RWPE1 (cell line): ENCODE measurements around the gene CCS.
A peak's percentile ranks its signal among the peaks of the same experiment; 100 is the strongest.
"Not testable (repeated sequence)": the region's sequence is repeated elsewhere in the genome, so short reads cannot be mapped to it uniquely, and the experiment has no call there.

ENCODE experiments used
- CTCF ChIA-PET: fragments of 350-600 bp; sonication (Branson Sonifier 250); formaldehyde crosslinking; extraction: SDS; loops from one replicate; lab custom pipeline; 2021; lab: Yijun Ruan, JAX
- POLR2A ChIA-PET: fragments of 400-600 bp; formaldehyde crosslinking; extraction: SDS; loops from one replicate; lab custom pipeline; 2020; ENCODE audit warnings: antibody characterized with exemption; ENCODE audit not compliant: low non-redundant PET; lab: Yijun Ruan, JAX
- DNase-seq: peaks from one replicate; pipeline ENCODE4 v3.0.0; 2012; ENCODE audit warnings: low spot score
- H3K27ac ChIP-seq: fragments of 450-650 bp; 2 replicates; pipeline ENCODE4 v1.5.1; 2017
- CTCF ChIP-seq: fragments of 450-650 bp; conservative IDR thresholded peaks from 2 replicates; pipeline ENCODE4 v1.5.1; 2017; ENCODE audit warnings: low read depth, mild to moderate bottlenecking

The CCS gene

GRCh38 chr11:66600219-66600618, 7.2 kb downstream of the CCS start:
- POLR2A ChIA-PET, result no interaction called here

GRCh38 chr11:66600631-66601233, 7.7 kb downstream of the CCS start:
- ChIA-PET CTCF (no interaction called here), POLR2A (interaction anchor here (0.7 kb wide), 1 partner anchor 15 kb away, joined by 5 read pairs; no protein-coding TSS in a partner anchor)
- DNase-seq, result no peak
- TF ChIP-seq CTCF, result no peak
- H3K27ac ChIP-seq, result peak overlapping the region; percentile 71; the same call in 1 of the 2 replicates

More at GRCh38 chr11:66600219-66600618, 7.2 kb downstream of the CCS start:
- no peak for DNase-seq
- 0 out of 2 replicates have a peak overlapping the region, but pooled peaks have one; percentile 1 for H3K27ac ChIP-seq
- CTCF ChIA-PET, result interaction anchor here (1.1 kb wide), 1 partner anchor 10 kb away, joined by 3 read pairs; no protein-coding TSS in a partner anchor
- TF ChIP-seq CTCF, result no peak

GRCh38 chr11:66603072-66603471, 10.1 kb downstream of the CCS start:
- ChIA-PET POLR2A (no interaction called here), CTCF (interaction anchor here (0.6 kb wide), 1 partner anchor 36 kb away, joined by 3 read pairs; no protein-coding TSS in a partner anchor)
- H3K27ac ChIP-seq, result peak overlapping the region; percentile 71
- DNase-seq, result no peak
- TF ChIP-seq CTCF, result no peak

GRCh38 chr11:66604155-66604554, 11.2 kb downstream of the CCS start:
- H3K27ac ChIP-seq, result no peak overlapping the region
- no peak for TF ChIP-seq CTCF
- CTCF ChIA-PET, result no interaction called here
- POLR2A ChIA-PET, result no interaction called here
- no peak for DNase-seq

- ChIA-PET POLR2A (interaction anchor here (0.8 kb wide), 1 partner anchor 10 kb away, joined by 3 read pairs; the partner anchor contains the start of gene RBM14), CTCF (interaction anchor here (0.6 to 0.7 kb wide), 3 partner anchors 16 to 87 kb away, joined by 3 to 10 read pairs (median 4); no protein-coding TSS in a partner anchor)
- peak overlapping the region; percentile 91 for H3K27ac ChIP-seq
Measured at GRCh38 chr11:66606608-66607007, 13.6 kb downstream of the CCS start.

GRCh38 chr11:66607126-66607834, 14.3 kb downstream of the CCS start:
- peak overlapping the region; percentile 91 for H3K27ac ChIP-seq
- POLR2A ChIA-PET, result interaction anchor here (0.5 to 0.7 kb wide), 2 partner anchors 8 to 1638 kb away, joined by 5 to 9 read pairs; no protein-coding TSS in a partner anchor
- CTCF ChIA-PET, result interaction anchor here (0.6 to 0.7 kb wide), 2 partner anchors 29 to 87 kb away, joined by 4 to 10 read pairs; no protein-coding TSS in a partner anchor
- TF ChIP-seq CTCF, result no peak
- peak; percentile 27 for DNase-seq

More at GRCh38 chr11:66606608-66607007, 13.6 kb downstream of the CCS start:
- not testable (repeated sequence) for DNase-seq
